Upper lobe of left lung (tissue), 6 donors: ENCODE results near the gene PARD6A. TPM values are rescaled to one million over a fixed set of nuclear protein-coding genes. Genes with fewer than 3 reads are reported as not detected.

Experiments used
- ATAC-seq, 2 donors: fragments of 200-7000 bp; cut with Tn5 transposase; one replicate each; pipeline ENCODE4 v1.9.1; 2022; ENCODE audit warnings: mild to moderate bottlenecking in 2 of 2, moderate library complexity in 2 of 2; ENCODE audit not compliant: low FRiP score in 2 of 2
- DNase-seq, 2 donors: peaks; one replicate each; pipeline ENCODE4 v3.0.0-alpha.2; 2019 to 2020
- H3K27ac ChIP-seq, 4 donors: fragments of 200-600 bp; sonication (generic); one replicate each; pipeline ENCODE4 v1.5.1; 2016 to 2019
- H3K27me3 ChIP-seq, 4 donors: fragments of 200-600 bp; sonication (generic); one replicate each; pipeline ENCODE4 v1.5.1; 2017 to 2019
- H3K36me3 ChIP-seq, 4 donors: fragments of 200-600 bp; sonication (generic); one replicate each; pipeline ENCODE4 v1.5.1; 2016 to 2019
- H3K4me1 ChIP-seq, 4 donors: fragments of 200-600 bp; sonication (generic); one replicate each; pipeline ENCODE4 v1.5.1; 2018 to 2019
- H3K4me3 ChIP-seq, 4 donors: fragments of 200-600 bp; sonication (generic); one replicate each; pipeline ENCODE4 v1.5.1; 2017 to 2019; ENCODE audit warnings: mild to moderate bottlenecking in 2 of 4, moderate library complexity in 1 of 4
- H3K9me3 ChIP-seq, 4 donors: fragments of 200-600 bp; sonication (generic); one replicate each; pipeline ENCODE4 v1.5.1; 2018 to 2019
- EP300 ChIP-seq, 4 donors: sonication (generic); formaldehyde crosslinking; IDR thresholded peaks; one replicate each; pipeline ENCODE4 v1.5.1; 2017; ENCODE audit warnings: antibody characterized with exemption in 4 of 4, control low read depth in 2 of 4
- POLR2A ChIP-seq, 4 donors: fragments of 450-650 bp; IDR thresholded peaks; one replicate each; pipeline ENCODE4 v1.5.1; 2016 to 2017; ENCODE audit warnings: antibody characterized with exemption in 4 of 4, mild to moderate bottlenecking in 2 of 4
- POLR2AphosphoS5 ChIP-seq, 2 donors: sonication (generic); formaldehyde crosslinking; IDR thresholded peaks; one replicate each; pipeline ENCODE4 v1.5.1; 2017; ENCODE audit warnings: antibody characterized with exemption in 2 of 2
- WGBS, 2 donors: methylation state at CpG; one replicate each; pipeline ENCODE4 v1.1.5; 2017 to 2018; 5-methylcytosine and 5-hydroxymethylcytosine counted together
- total RNA-seq, 6 donors: library from RNA; depleted of rRNA in 4 of 6; stranded (reverse); fragments of >200 nt in 4 of 6; gene quantifications; one replicate each; pipeline versions ENCODE4 v1.1.0 to v1.2.1, GENCODE V29; 2016 to 2021
- TF ChIP-seq, protein P1 (sequence below), 6 experiments: fragments of 450-650 bp in 4 of 6; fragments of 200-600 bp in 2 of 6; sonication (generic) in 2 of 6; IDR thresholded peaks; one replicate each; pipeline ENCODE4 v1.5.1; 2016 to 2019; ENCODE audit warnings: antibody characterized with exemption in 6 of 6
- donor health status: DM: no; HTN: no; CAD: no; lungs with moderate emphysema.
- donor health status: DM: no; HTN: yes; CAD: no; lungs with severe emphysema.

The PARD6A gene
- total RNA-seq, 6 donors from 2014 or later = 2.1 to 9.3 (median 6.6) TPM

DNA sequence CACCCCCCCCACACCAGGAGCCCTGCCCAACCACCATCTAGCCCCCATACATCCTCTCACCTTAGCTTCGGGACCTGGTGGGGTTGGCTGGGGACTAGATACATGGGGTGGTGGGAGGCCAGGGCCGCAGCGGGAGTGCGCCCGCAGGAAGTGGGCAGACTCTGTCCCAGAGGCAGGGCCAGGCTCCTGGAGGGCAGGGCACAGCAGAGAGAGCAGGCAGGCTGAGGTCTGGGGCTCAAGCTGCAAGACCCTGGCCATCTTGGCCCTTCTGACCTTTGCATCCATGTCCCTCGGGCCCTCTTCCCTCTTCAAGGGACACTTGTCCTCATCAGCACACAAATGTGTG is 3.1 kb downstream of the PARD6A start:
- Histone ChIP-seq H3K27ac (no peak overlapping the region), H3K36me3 (peaks cover 0 to 21% (median 11%) of the 10 kb centered on the region in 4 donors), H3K9me3 (no peaks in the 10 kb centered on the region), H3K4me3 (no peak overlapping the region), H3K27me3 (no peaks in the 10 kb centered on the region), H3K4me1 (peaks cover 41 to 53% (median 44%) of the 10 kb centered on the region in 4 donors)
- DNase-seq = peak in 1 of 2 donors; percentile 62
- 93 to 96% methylated on average over 6 of the region's 6 CpGs for WGBS, 2 donors
- no peak for ATAC-seq
- TF ChIP-seq, protein P1, sequence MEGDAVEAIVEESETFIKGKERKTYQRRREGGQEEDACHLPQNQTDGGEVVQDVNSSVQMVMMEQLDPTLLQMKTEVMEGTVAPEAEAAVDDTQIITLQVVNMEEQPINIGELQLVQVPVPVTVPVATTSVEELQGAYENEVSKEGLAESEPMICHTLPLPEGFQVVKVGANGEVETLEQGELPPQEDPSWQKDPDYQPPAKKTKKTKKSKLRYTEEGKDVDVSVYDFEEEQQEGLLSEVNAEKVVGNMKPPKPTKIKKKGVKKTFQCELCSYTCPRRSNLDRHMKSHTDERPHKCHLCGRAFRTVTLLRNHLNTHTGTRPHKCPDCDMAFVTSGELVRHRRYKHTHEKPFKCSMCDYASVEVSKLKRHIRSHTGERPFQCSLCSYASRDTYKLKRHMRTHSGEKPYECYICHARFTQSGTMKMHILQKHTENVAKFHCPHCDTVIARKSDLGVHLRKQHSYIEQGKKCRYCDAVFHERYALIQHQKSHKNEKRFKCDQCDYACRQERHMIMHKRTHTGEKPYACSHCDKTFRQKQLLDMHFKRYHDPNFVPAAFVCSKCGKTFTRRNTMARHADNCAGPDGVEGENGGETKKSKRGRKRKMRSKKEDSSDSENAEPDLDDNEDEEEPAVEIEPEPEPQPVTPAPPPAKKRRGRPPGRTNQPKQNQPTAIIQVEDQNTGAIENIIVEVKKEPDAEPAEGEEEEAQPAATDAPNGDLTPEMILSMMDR (IDR thresholded peaks at IDR 0.05) = no peak
- TF ChIP-seq POLR2A (IDR thresholded peaks at IDR 0.05) (no peak), POLR2AphosphoS5 (IDR thresholded peaks at IDR 0.05) (no peak), EP300 (IDR thresholded peaks at IDR 0.05) (no peak)

DNA sequence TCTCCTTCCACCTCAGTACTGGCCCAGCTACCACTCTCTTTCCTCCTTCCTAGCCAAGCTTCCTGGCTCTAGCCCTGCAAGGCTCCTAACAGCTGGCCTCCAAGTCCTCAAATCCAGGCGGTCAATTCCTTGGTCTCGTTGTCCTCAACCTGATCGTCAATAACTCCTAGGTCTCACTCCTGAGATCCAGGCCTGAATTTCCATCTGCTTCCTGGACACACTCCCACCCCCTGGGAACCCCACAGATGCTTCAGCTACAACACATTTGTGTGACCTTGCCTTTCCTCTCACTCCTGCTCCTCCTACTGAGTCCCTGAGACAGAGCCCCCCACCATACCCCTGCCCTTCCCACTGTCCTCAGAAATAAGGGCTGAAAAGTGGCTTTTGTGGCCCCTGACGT is 3.5 kb downstream of the PARD6A start:
- Histone ChIP-seq H3K4me1 (peaks cover 37 to 49% (median 40%) of the 10 kb centered on the region in 4 donors), H3K27me3 (no peaks in the 10 kb centered on the region), H3K36me3 (peaks cover 0 to 21% (median 11%) of the 10 kb centered on the region in 4 donors), H3K27ac (no peak overlapping the region), H3K9me3 (no peaks in the 10 kb centered on the region), H3K4me3 (no peak overlapping the region)
- ATAC-seq = no peak
- TF ChIP-seq POLR2AphosphoS5 (IDR thresholded peaks at IDR 0.05) (no peak), EP300 (IDR thresholded peaks at IDR 0.05) (no peak), POLR2A (IDR thresholded peaks at IDR 0.05) (no peak)
- TF ChIP-seq, protein P1 (IDR thresholded peaks at IDR 0.05) = no peak
- WGBS, 2 donors = 92 to 95% methylated on average over 4 of the region's 4 CpGs
- DNase-seq = no peak

DNA sequence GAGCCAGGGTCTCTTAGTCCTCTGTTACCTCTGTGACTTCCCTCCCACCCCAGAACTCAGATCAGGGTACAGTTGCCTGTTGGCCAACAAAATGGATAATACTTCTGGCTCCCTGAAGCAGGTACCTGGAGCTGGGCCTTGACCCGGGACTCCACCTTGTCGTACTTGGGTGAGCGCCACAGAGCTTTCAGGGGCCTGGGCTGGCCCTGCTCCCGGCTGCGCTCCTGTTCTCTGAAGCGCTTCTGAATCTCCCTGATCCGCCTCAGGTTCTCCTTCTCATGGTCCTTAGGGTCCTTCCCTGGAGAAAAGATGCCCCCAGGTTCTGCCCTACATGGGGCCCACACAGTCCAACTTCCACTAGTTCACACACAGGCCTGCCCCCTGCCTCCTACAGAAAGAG is 4.1 kb downstream of the PARD6A start:
- peak in 1 of 2 donors; percentile 40 for DNase-seq
- H3K9me3 ChIP-seq = no peaks in the 10 kb centered on the region
- no peak overlapping the region for H3K4me3 ChIP-seq
- peaks cover 32 to 43% (median 36%) of the 10 kb centered on the region in 4 donors for H3K4me1 ChIP-seq
- TF ChIP-seq POLR2AphosphoS5 (IDR thresholded peaks at IDR 0.05) (no peak), POLR2A (IDR thresholded peaks at IDR 0.05) (no peak), EP300 (IDR thresholded peaks at IDR 0.05) (no peak)
- TF ChIP-seq, protein P1 (IDR thresholded peaks at IDR 0.05) = no peak
- no peak for ATAC-seq
- peaks cover 0 to 21% (median 11%) of the 10 kb centered on the region in 4 donors for H3K36me3 ChIP-seq
- no peaks in the 10 kb centered on the region for H3K27me3 ChIP-seq
- no peak overlapping the region for H3K27ac ChIP-seq
- 96 to 97% methylated on average over 7 of the region's 7 CpGs for WGBS, 2 donors

DNA sequence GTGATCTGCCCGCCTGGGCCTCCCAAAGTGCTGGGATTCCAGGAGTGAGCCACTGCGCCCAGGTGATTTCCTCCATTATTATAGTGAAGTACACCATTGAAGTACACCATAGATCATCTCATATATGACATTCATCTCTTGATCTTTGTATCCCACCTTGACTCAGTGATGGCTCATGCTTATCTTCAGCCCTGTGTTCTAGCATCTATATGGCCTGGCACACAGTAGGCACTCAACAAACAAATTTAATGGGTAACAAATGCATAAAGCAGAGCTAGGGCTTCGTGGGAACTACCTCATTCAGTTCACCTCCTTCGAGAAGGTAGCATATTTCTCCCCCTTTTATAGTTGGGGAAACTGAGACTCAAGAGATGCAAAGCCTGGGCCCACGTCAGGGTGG is 4.8 kb downstream of the PARD6A start:
- peak overlapping the region in 3 of 4 donors; percentile 85 to 97 (median 94) for H3K27ac ChIP-seq

More for the DNA sequence above, 4.8 kb downstream of the PARD6A start:
- ATAC-seq (no peak), DNase-seq (no peak)
- Histone ChIP-seq H3K27me3 (no peaks in the 10 kb centered on the region), H3K9me3 (no peaks in the 10 kb centered on the region), H3K4me3 (peak overlapping the region in 3 of 4 donors; percentile 92 to 98 (median 95)), H3K36me3 (peaks cover 0 to 21% (median 11%) of the 10 kb centered on the region in 4 donors), H3K4me1 (peaks cover 32 to 42% (median 36%) of the 10 kb centered on the region in 4 donors)
- 72 to 74% methylated on average over 5 of the region's 5 CpGs for WGBS, 2 donors
- TF ChIP-seq POLR2AphosphoS5 (IDR thresholded peaks at IDR 0.05) = no peak
- no peak for TF ChIP-seq EP300 (IDR thresholded peaks at IDR 0.05)
- no peak for TF ChIP-seq POLR2A (IDR thresholded peaks at IDR 0.05)
- TF ChIP-seq, protein P1 (IDR thresholded peaks at IDR 0.05) = no peak
